Gastroesophageal sphincter (tissue), 3 donors: ENCODE data around the gene GRID1.

ENCODE experiments used
- POLR2A ChIP-seq, 2 donors: fragments of 450-650 bp; IDR thresholded peaks; one replicate each; pipeline ENCODE4 v1.6.1; 2017; ENCODE audit warnings: antibody characterized with exemption in 2 of 2, mild to moderate bottlenecking in 2 of 2, moderate library complexity in 1 of 2
- TF ChIP-seq, protein P1 (sequence below), 4 experiments: fragments of 200-600 bp in 2 of 4; fragments of 450-650 bp in 2 of 4; sonication (generic) in 1 of 4; IDR thresholded peaks; one replicate each; pipeline ENCODE4 v1.5.1; 2017 to 2019; ENCODE audit warnings: antibody characterized with exemption in 4 of 4, mild to moderate bottlenecking in 2 of 4, moderate library complexity in 2 of 4

DNA sequence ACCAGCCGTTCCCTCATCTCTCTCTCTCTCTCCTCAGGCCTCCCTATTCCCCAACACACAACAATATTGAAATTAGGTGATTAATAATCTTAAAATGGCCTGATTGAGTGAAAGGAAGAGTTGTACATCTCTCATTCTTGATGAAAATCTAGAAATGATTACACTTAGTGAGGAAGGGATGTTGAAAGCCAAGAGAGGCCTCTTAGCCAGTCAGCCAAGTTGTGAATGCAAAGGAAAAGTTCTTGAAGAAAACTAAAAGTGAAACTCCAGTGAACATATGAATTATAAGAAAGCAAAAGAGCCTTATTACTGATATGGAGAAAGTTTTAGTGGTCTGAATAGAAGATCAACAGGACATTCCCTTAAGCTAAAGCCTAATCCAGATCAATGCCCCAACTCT, 695.1 kb downstream of the GRID1 start:
- TF ChIP-seq, protein P1, sequence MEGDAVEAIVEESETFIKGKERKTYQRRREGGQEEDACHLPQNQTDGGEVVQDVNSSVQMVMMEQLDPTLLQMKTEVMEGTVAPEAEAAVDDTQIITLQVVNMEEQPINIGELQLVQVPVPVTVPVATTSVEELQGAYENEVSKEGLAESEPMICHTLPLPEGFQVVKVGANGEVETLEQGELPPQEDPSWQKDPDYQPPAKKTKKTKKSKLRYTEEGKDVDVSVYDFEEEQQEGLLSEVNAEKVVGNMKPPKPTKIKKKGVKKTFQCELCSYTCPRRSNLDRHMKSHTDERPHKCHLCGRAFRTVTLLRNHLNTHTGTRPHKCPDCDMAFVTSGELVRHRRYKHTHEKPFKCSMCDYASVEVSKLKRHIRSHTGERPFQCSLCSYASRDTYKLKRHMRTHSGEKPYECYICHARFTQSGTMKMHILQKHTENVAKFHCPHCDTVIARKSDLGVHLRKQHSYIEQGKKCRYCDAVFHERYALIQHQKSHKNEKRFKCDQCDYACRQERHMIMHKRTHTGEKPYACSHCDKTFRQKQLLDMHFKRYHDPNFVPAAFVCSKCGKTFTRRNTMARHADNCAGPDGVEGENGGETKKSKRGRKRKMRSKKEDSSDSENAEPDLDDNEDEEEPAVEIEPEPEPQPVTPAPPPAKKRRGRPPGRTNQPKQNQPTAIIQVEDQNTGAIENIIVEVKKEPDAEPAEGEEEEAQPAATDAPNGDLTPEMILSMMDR (IDR thresholded peaks at IDR 0.05) = no peak
- no peak for TF ChIP-seq POLR2A (IDR thresholded peaks at IDR 0.05)
